WERI-Rb-1 (cell line): Measurements from ENCODE around the gene MSTO1.
"Not testable (repeated sequence)": the region's sequence is repeated elsewhere in the genome, so short reads cannot be mapped to it uniquely, and the experiment has no call there.

Experiments
- DNase-seq: peaks from one replicate; pipeline ENCODE4 v3.0.0-alpha.2; 2020
- H3K27ac ChIP-seq: fragments of 250-450 bp; sonication (Bioruptor Pico); 2 replicates; pipeline ENCODE4 v1.5.1; 2020; ENCODE audit warnings: mild to moderate bottlenecking, moderate library complexity
- H3K27me3 ChIP-seq: fragments of 250-450 bp; sonication (Bioruptor Pico); 2 replicates; pipeline ENCODE4 v1.5.1; 2021; ENCODE audit warnings: mild to moderate bottlenecking, low read depth, moderate library complexity; ENCODE audit not compliant: insufficient read depth, severe bottlenecking
- H3K36me3 ChIP-seq: fragments of 250-450 bp; sonication (Bioruptor Pico); 2 replicates; pipeline ENCODE4 v1.5.1; 2020; ENCODE audit warnings: mild to moderate bottlenecking, moderate library complexity
- H3K4me3 ChIP-seq: 2 replicates; pipeline ENCODE4 v1.5.1; 2011; ENCODE audit warnings: low read depth, mild to moderate bottlenecking, control low read depth, low read length
- H3K9me3 ChIP-seq: fragments of 250-450 bp; sonication (Bioruptor Pico); 2 replicates; pipeline ENCODE4 v1.5.1; 2021; ENCODE audit warnings: mild to moderate bottlenecking, moderate library complexity; ENCODE audit not compliant: severe bottlenecking
- TF ChIP-seq, protein P1 (sequence below): IDR thresholded peaks from 2 replicates; pipeline ENCODE4 v1.5.1; 2011; ENCODE audit warnings: low read depth, mild to moderate bottlenecking, control low read depth, inconsistent platforms, low read length

Gene MSTO1

DNA sequence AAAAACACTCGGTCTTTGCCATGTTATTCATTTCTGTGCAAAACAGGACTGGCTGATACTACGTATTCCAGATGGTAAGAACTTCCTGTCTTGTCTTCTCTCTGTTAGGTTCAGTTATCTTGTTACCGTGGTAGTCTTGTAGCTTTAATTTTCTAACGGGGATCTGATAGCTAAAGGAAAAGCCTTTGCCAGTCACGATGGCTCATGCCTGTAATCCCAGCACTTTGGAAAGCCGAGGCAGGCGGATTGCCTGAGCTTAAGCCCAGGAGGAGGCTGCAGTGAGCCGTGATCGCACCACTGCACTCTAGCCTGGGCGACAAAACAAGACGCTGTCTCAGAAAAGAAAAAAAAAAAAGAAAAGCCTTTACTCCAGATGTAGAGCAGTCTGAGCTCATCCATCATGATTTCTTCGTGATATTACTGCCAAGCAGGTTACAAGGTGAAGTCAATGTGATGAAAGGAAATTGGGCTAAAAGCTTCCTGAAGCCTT, 11.1 kb upstream of the MSTO1 start:
- peak overlapping the region; percentile 64 for H3K27ac ChIP-seq
- H3K9me3 ChIP-seq = no peaks in the 10 kb centered on the region
- H3K36me3 ChIP-seq = no peaks in the 10 kb centered on the region
- TF ChIP-seq, protein P1, sequence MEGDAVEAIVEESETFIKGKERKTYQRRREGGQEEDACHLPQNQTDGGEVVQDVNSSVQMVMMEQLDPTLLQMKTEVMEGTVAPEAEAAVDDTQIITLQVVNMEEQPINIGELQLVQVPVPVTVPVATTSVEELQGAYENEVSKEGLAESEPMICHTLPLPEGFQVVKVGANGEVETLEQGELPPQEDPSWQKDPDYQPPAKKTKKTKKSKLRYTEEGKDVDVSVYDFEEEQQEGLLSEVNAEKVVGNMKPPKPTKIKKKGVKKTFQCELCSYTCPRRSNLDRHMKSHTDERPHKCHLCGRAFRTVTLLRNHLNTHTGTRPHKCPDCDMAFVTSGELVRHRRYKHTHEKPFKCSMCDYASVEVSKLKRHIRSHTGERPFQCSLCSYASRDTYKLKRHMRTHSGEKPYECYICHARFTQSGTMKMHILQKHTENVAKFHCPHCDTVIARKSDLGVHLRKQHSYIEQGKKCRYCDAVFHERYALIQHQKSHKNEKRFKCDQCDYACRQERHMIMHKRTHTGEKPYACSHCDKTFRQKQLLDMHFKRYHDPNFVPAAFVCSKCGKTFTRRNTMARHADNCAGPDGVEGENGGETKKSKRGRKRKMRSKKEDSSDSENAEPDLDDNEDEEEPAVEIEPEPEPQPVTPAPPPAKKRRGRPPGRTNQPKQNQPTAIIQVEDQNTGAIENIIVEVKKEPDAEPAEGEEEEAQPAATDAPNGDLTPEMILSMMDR = peak; percentile 45; the same call in 1 of the 2 replicates
- no peaks in the 10 kb centered on the region for H3K27me3 ChIP-seq
- H3K4me3 ChIP-seq = peak overlapping the region; percentile 44
- DNase-seq = peak; percentile 96

DNA sequence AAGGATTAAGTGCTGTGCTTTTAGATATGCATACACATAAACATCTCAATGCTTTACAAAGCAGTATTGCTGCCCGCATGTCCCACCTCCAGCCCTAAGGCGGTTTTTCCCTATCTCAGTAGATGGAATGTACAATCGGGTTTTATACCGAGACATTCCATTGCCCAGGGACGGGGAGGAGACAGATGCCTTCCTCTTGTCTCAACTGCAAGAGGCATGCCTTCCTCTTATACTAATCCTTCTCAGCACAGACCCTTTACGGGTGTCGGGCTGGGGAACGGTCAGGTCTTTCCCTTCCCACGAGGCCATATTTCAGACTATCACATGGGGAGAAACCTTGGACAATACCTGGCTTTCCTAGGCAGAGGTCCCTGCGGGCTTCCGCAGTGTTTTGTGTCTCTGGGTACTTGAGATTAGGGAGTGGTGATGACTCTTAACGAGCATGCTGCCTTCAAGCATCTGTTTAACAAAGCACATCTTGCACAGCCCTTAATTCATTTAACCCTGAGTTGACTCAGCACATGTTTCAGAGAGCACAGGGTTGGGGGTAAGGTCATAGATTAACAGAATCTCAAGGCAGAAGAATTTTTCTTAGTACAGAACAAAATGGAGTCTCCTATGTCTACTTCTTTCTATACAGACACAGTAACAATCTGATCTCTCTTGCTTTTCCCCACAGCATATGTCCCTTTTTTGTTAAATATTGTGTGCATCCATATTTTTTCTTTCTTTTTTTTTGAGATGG, 10.0 kb upstream of the MSTO1 start:
- H3K9me3 ChIP-seq, H3K27me3 ChIP-seq, H3K36me3 ChIP-seq: not testable (repeated sequence)
- H3K4me3 ChIP-seq = peak overlapping the region; percentile 28
- peak overlapping the region; percentile 64 for H3K27ac ChIP-seq
- peak; percentile 50 for DNase-seq

DNA sequence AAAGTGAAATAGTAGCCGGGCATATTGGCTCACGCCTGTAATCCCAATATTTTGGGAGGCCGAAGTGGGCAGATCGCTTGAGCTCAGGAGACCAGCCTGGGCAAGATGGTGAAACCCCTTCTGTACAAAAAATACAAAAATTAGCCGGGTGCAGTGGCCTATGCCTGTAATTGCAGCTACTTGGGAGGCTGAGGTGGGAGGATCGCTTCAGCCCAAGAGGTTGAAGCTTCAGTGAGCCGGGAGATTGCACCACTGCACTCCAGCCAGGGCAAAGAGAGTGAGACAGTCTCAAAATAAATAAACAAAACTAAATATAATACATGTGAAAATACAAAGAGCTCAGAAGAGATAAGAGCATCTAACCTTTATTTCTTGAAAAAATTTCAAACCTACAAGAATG, 2.3 kb upstream of the MSTO1 start:
- peaks cover 7% of the 10 kb centered on the region for H3K36me3 ChIP-seq
- no peak overlapping the region for H3K4me3 ChIP-seq
- TF ChIP-seq, protein P1 = no peak
- H3K9me3 ChIP-seq = no peaks in the 10 kb centered on the region
- H3K27me3 ChIP-seq = no peaks in the 10 kb centered on the region
- DNase-seq = no peak
- H3K27ac ChIP-seq = no peak overlapping the region

DNA sequence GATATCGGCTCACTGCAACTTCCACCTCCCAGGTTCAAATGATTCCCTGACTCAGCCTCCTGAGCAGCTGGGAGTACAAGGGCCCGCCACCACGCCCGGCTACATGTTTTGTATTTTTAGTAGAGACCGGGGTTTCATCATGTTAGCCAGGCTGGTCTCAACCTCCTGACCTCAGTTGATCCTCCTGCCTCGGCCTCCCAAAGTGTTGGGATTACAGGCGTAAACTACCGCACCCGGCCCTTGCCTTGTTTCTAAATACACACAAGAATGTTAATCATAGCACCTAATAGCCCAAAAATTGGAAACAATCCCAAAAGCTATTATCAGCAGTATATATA, 1.2 kb upstream of the MSTO1 start:
- H3K36me3 ChIP-seq = peaks cover 14% of the 10 kb centered on the region
- H3K27me3 ChIP-seq = no peaks in the 10 kb centered on the region
- H3K27ac ChIP-seq = no peak overlapping the region
- no peak overlapping the region for H3K4me3 ChIP-seq
- no peak for DNase-seq
- H3K9me3 ChIP-seq = no peaks in the 10 kb centered on the region
- TF ChIP-seq, protein P1 = no peak

DNA sequence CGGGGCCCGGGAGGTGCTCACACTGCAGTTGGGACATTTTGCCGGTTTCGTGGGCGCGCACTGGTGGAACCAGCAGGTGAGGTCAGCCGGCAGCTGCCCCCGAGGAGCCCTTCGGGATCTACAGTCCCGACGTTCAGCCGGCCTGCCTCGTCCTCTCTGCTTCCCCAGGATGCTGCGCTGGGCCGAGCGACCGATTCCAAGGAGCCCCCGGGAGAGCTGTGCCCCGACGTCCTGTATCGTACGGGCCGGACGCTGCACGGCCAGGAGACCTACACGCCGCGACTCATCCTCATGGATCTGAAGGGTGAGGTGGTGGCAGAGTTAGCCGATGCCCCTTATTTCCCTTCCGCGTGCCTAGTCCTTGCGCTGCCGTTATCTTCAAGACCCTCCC, 234 bp downstream of the MSTO1 start:
- not testable (repeated sequence) for H3K27ac ChIP-seq, DNase-seq, H3K27me3 ChIP-seq, H3K9me3 ChIP-seq
- H3K36me3 ChIP-seq = peaks cover 21% of the 10 kb centered on the region
- H3K4me3 ChIP-seq = peak overlapping the region; percentile 64

DNA sequence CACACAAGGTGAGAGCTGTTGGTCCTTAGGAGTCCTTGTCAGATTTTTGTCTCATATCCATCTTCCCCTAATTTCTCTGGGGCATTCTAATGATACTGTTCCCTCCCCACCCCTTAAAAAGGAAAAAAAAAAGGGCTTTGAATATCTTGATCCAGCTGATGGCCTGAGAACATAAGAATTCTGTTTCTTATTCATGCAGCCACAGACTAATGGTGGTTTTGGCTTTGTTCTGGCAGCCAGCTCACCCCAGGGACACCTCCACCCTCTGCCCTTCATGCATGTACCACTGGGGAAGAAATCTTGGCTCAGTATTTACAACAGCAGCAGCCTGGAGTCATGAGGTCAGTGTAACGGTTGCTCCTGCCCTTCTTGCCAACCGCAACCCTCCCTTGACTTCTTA, 3.2 kb downstream of the MSTO1 start:
- H3K27ac ChIP-seq, H3K27me3 ChIP-seq, DNase-seq, H3K4me3 ChIP-seq, H3K9me3 ChIP-seq: not testable (repeated sequence)
- peaks cover 22% of the 10 kb centered on the region for H3K36me3 ChIP-seq

DNA sequence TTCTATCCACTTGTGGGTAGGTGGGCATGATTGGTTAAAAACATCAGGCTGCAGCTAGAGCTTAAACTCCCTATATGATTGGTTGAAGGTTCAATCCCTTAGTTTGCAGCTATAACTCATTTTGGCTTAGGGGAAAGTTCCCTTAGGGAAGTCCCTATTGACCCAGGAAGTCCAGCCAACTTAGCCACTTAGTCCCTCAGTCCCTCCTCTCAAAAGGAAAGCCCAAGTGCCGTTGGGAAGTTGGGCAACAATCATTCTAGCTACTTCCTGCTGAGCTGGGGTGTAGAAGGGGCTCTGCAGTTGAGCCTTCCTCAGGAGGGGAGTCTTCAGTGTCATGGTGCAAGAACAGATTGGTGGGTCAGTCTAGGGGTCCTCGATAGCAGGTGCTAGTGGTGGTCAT, 12.2 kb downstream of the MSTO1 start:
- H3K36me3 ChIP-seq = no peaks in the 10 kb centered on the region; the same call in none of the 2 replicates
- no peak overlapping the region for H3K27ac ChIP-seq
- H3K27me3 ChIP-seq = no peaks in the 10 kb centered on the region
- H3K4me3 ChIP-seq = no peak overlapping the region
- peaks cover 28% of the 10 kb centered on the region for H3K9me3 ChIP-seq
- TF ChIP-seq, protein P1 = no peak
- DNase-seq = no peak
